GM21447 (cell line): ENCODE measurements around the gene RNF135.
"Not testable (repeated sequence)": the region's sequence is repeated elsewhere in the genome, so short reads cannot be mapped to it uniquely, and the experiment has no call there.

Source experiments
- ATAC-seq: cut with Tn5 transposase; IDR thresholded peaks from one replicate; pipeline ENCODE4 v1.9.1; 2021; ENCODE audit not compliant: unreplicated experiment

Gene RNF135

DNA sequence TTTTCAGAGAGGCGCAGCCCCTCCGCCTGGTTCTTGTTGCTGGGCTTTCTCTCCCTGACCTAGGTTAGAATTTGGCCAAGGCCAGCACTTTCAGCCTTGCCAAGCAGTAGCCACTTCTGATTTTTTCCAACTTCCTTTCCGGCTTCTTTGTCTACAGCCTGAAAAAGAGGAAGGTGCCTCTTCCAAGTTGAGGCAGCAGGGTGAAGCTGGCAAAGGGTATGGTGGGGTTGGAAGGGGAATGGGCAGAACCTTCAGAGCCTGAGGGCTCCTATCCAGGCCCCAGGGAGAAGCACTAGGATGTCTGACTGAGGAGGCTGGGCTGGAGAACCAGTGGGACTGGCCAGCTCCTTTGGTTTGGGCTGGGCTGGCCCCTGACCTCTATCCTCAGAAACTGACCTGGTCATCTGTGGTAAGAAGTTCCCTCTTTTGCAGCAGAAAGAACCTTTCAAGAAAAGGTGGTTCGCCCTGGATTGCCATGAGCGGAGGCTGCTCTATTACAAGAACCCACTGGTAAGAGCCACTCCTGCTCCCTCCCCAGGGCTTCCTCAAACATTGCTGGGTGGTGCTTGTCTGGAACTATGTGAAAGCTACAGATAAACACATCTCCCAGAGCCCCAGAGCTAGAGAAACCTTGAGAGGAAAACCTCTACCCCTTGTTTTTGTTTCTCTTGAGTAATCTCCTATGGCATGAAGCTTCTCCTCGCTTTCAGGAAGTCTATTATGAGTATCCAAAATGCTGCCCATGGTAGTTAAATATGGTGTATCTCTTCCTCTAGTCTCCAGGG is 16.6 kb upstream of the RNF135 start:
- ATAC-seq: no peak

DNA sequence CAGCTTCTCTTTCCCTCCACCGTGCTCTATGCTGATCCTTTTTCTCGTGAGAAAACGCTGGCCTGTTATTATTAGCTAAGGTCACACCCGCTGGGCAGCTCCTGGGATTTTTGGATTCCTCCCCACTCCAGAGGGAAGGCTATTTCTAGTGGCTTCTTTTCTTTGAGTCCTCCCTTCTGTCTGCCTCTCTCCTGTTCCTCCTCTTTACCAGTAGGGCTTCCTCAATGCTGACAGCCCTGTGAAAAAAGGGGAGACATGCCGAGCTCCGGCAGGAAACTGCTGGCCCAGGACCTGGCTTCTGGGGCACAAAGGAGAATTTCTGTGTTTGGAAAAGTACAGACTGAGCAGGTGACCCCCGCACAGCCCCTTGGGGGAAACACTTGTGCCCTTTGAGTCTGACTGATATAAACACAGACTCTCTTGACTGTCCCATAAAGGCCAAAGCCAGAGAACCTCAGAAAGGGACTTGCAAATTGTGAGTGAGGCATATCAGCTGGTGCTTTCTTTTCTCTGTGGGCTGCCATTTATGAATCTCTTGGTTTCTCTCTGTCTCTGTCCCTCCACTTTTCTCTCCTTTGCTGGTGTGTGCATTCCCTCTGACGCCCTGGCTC is 14.0 kb upstream of the RNF135 start:
- ATAC-seq: no peak

DNA sequence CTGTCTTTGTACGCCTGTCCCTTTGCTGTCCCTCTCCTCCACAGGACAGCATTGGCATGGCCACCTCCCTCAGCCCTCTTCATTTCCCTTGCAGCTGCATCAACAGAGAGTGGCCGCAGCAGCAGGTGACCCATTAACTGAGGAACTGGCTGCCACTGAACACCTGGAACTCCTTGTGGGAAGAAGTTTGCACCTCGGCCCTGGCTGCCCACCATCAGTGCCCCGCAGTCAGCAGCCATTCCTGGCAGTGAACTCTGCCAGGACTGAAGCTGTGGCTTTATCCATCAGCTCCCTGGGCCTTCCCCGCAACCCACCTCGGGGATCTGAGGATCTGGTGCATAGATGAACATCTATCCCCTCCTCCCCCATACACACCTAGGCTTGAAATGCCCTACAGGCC is 13.1 kb upstream of the RNF135 start:
- no peak for ATAC-seq

DNA sequence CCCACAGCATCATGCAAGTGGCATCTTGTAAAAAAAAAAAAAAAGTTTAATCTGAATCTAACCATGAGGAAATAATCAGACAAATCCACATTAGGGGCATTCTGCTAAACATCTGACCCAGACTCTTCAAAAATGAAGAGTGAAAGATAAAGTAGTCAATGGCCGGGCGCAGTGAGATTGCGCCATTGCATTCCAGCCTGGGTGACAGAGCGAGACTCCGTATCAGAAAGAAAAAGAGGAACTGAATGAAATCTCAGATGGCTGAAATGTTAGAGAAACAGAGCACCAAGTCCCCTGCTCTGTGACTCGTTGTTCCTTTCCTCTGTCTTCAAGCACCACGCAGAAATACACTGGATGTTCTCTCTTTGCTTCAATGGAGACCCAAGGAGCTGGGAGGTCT is 12.7 kb upstream of the RNF135 start:
- peak; percentile 49 for ATAC-seq

DNA sequence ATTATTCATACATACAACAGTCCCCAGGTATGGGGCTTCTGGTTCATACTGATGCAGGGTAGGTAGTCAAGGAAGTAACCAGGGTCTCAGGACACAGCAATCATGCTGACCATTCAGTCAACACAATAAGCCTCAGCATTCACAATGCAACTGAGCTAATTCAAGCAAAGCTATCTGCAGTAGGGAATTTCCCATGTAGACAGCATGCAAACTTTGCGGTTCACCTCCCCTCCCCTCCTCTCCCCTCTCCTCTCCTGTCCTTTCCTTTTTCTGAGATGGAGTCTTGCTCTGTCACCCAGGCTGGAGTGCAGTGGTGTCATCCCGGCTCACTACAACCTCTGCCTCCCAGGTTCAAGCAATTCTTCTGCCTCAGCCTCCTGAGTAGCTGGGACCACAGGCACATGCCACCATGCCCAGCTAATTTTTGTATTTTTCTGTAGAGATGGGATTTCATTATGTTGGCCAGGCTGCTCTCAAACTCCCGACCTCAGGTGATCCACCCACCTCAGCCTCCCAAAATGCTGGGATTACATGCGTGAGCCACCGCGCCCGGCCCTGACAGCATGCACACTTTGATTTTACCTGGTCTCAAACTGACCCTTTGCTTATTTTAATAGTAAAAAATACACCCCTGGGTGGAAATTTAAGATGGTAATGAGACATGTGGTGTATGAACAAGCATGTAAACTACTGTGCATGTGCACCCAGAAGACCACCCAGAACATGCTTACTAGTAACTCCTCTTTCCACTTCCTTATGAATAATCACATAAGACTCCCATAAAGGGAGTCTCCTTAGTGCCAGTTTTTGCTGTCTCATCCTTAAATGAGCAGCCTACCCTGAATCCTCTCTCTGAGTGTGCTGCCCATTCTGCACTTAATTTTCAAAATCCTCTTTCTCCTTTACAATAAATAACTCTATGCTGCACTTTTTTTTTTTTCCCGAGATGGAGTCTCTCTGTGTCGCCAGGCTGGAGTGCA is 9.3 kb upstream of the RNF135 start:
- no peak for ATAC-seq

DNA sequence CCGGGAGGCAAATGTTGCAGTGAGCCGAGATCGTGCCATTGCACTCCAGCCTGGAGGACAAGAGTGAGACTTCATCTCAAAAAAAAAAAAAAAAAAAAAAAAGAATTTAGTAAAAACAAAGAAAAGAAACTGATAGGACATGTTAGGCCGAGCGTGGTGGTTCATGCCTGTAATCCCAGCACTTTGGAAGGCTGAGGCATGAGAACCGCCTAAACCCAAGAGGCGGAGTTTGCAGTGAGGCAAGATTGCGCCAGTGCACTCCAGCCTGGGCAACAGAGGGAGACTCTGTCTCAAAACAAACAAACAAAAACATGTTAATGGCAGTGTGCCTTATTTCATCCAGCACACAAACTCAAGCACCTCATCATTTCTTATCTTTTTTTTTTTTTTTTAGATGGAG is 6.5 kb upstream of the RNF135 start:
- not testable (repeated sequence) for ATAC-seq

DNA sequence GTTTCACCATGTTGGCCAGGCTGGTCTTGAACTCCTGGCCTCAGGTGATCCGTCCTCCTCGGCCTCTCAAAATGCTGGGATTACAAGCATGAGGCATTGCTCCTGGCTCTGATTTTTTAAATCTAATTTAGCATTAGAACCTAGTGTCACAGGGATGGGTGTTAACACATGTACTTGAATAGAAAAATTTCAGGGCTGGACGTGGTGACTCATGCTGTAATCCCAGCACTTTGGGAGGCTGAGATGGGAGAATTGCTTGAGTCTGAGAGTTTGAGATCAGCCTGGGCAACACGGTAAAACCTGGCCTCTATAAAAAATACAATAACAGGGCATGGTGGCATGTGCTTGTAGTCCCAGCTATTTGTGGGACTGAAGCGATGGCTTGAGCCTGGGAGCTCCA is 6.0 kb upstream of the RNF135 start:
- no peak for ATAC-seq

DNA sequence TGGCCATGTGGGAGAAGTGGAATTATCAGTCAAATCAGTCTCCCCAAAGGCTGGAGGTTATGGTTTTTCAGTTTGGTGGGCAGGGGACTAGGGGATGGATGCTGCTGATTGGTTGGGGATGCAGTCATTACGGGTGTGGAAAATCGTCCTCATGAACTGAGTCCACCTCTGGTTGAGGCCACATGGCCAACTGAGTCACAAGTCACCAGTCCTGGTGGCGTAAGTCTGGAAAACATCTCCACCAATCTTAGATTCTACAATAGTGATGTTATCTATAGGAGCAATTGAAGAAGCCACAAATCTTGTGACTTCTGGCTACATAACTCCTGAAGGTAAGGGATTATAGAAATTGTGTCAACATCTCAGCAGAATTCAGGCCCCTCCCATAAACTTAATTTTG is 5.2 kb upstream of the RNF135 start:
- ATAC-seq: no peak

DNA sequence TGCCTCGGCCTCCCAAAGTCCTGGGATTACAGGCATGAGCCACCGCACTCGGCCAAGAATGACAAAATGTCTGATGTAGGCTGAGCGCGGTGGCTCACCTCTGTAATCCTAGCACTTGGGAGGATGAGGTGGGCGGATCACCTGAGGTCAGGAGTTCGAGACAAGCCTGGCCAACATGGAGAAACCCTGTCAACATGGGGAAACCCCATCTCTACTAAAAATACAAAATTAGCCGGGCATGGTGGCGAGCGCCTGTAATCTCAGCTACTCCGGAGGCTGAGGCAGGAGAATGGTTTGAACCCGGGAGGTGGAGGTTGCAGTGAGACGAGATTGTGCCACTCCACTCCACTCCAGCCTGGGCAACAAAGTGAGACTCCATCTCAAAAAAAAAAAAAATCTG is 2.9 kb upstream of the RNF135 start:
- not testable (repeated sequence) for ATAC-seq

DNA sequence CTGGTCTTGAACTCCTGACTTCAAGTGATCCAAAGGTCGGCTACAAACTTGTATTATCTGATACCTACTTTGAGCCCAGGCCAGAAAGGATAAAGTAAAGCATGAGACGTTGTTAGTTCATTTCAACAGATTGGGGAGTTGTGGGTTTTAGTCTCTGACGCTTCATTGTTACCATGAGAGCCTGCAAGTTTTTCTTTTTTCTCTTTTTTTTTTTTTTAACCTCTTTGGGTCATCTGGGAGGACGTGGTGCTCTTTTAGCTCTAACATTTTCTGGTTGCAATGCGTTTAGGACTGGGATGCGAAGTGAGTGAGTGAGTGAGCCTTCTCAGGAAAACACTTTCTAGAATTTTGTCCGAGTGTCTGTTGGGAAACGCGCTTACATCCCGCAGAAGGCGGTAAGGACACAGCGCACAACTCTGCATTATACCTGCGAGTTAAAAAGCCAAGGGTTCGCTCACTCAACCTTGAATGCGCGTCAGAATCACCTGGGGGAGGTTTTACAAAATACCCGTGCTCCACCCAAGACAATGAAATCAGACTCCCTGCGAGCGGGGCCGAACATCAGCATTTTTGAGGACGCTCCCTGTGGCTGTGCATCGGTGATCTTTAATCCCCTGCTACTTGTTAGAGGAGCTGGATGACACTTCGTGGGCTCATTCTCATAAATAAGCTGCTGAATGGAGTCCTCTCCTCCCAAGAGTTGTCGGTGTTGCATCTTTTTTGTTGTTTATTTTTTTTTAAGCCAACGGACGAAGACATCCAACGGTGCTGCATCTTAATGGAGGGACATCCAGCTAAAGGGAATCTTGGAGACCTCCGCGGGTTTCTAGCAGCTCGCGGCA is 629 bp upstream of the RNF135 start:
- ATAC-seq: no peak

DNA sequence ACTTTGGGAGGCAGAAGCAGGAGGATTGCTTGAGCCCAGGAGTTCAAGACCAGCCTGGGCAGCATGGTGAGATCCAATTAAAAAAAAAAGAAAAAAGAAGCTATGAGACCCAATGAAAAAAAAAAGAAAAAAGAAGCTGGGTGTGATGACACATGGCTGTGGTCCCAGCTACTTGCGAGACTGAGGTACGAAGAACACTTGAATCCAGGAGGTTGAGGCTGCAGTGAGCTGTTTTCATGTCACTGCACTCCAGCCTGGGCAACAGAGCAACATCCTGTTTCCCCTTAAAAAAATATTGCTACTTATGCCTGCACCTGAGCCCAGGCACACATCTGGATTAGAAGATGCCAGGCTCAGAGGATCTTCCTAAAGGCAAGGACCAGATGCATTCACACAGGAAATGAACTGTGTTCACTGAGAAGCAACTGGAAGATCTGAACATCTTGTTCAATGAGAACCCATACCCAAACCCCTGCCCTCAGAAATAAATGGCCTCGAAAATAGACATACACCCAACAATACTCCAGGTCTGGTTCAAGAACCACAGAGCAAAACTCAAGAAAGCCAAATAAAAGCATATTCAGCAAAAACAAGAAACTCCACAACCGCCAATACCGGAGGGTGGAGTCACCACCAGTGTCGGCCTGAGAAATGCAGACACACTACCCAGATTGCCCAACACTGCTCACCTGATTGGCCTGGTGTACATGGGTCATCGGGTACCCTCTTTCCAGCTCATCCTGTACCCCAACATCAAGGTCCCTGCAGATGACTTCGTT is 4.4 kb downstream of the RNF135 start:
- ATAC-seq: no peak

DNA sequence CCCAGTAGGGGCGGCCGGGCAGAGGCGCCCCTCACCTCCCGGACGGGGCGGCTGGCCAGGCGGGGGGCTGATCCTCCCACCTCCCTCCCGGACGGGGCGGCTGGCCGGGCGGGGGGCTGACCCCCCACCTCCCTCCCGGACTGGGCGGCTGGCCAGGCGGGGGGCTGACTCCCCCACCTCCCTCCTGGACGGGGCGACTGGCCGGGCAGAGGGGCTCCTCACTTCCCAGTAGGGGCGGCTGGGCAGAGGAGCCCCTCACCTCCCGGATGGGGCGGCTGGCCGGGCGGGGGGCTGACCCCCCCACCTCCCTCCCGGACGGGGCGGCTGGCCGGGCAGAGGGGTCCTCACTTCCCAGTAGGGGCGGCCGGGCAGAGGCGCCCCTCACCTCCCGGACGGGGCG is 9.1 kb downstream of the RNF135 start:
- not testable (repeated sequence) for ATAC-seq

DNA sequence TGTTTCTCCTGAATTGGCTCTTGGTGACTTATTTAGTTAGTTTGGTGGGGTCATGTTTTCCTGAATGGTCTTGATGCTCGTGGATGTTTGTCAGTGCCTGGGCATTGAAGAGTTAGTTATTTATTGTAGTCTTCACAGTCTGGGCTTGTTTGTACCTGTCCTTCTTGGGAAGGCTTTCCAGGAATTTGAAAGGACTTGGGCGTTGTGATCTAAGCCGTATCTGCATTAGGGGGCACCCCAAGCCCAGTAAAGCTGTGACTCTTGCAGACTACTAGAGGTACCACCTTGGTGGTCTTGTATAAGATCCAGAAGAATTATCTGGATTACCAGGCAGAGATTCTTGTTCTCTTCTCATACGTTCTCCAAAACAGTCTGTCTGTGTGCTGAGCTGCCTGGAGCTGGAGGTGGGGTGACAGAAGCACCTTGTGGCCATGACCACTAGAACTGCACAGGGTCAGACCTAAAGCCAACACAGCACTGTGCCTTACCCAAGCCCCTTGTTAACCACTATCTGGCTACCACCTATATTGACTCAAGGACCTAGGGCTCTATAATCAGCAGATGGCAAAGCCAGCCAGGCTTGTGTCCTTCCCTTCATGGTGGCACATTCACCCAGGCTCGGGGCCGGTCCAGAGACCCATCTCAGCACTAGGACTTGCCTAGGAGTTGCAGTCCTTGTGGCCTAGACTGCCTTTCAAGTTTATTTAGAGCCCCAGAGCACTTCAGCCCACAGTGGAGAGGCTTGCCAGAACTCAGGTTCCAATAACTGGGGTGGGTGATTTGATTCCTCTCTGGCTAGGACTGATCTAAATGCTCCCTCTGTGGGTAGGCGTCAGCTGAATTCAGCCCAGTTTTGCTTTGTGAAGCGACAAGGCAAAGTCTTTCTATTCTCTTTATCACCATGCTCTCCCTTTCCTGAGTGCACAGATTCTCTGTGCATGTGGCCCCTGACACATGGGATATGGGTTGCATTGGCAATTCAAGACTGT is 11.0 kb downstream of the RNF135 start:
- no peak for ATAC-seq

DNA sequence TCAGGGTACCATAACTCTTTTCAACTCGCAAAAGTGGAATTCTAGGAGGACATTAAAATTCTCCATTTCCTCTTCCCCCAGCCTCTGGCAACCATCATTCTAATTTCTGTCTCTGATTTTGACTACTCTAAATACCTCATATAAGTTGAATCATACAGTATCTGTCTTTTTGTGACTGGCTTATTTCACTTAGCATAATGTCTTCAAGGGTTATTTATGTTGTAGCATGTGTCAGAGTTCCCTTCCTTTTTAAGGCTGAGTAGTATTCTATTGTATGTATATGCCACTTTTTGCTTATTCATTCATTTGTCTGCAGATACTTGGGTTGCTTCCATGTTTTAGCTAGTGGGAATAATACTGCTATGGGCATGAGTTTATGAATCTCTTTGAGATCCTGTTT is 12.0 kb downstream of the RNF135 start:
- no peak for ATAC-seq

DNA sequence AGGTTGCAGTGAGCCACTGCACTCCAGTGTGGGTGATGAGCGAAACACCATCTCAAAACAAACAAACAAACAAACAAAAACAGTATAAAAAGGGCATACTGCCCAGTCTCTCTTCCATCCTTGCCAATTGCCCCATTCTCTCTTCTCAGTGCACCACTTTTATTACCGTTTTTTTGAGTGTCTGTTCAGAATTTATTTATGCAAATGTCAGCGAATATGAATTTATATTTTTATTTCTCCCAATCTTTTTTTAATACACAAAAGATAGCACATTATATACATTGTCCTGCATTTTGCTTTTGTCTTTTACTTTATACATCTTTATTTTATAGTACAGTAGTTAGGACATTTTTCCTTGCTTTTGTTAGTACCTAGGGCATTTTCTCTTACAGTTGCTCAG is 19.6 kb downstream of the RNF135 start:
- ATAC-seq: no peak

DNA sequence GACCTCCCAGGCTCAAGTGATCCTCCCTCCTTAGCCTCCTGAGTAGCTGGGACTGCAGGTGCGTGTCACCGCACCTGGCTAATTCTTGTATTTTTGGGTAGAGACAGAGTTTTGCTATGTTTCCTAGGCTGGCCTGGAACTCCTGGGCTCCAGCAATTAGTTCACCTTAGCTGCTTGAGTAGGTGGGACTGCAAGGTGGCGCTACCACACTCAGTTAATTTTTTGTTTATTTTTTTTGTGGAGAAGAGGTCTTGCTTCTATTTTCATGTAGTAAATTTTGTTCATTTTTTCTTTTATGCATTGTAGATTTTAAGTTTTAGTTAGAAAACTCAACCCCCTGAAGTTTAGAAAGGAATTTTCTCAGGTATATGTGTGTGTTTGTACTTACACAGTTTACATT is 21.7 kb downstream of the RNF135 start:
- no peak for ATAC-seq

DNA sequence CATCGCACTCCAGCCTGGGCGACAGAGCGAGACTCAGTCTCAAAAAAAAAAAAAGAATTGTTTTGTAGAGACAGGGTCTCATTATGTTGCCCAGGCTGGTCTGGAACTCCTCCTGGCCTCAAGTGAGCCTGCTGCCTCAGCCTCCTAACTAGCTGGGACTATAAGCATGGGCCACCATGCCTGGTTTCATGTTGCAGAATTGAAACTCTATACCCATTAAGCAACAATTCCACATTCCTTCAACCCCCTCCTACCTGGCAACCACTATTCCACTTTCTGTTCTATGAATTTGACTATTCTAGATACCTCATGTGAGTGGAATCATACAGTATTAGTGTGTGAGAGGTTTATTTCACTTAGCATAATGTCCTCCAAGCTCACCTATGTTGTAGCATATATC is 24.5 kb downstream of the RNF135 start:
- no peak for ATAC-seq

DNA sequence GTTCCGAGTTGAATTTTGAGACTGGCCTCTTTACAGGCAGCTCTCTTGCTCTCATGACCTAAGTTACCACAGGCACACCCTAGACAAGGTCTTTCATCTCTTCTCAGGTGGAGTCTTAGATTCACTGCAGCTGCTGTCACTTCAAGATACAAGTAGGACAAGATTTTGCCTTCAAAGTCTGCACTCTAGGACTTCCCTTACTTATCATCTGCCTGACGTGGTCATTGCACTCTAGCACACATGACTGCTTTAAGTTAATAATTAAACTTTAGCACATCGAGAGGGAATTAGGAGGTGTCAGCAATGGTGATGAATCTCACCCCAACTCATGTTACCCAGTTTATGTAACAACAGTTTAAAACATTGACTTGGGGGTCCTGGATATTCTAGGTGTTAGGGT is 25.6 kb downstream of the RNF135 start:
- ATAC-seq: no peak

DNA sequence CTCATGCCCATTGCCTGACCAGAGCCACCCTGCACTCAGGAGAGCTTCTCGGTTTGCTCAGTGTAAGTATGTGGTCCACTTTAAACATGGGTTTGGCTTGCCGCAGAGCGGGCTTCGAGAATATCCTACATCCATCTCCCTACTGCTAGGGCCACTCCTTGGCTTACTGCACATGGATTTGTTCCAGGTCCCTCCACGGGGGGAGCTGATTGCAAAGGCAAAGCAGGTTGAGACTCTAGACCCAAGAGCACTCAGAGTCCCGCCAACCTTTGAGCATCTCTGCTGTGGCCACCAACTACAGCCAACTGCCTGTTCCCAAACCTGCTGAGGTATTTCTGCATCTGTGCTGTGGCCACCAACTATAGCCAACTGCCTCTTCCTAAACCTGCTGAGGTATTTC is 26.4 kb downstream of the RNF135 start:
- ATAC-seq: no peak
